Left renal cortex interstitium (tissue), 4 donors: Measurements from ENCODE around the gene SLC35G3. TPM values are rescaled to one million over a fixed set of nuclear protein-coding genes. Genes with fewer than 3 reads are reported as not detected.
A peak's percentile ranks its signal among the peaks of the same experiment; 100 is the strongest.
"Not testable (repeated sequence)": the region's sequence is repeated elsewhere in the genome, so short reads cannot be mapped to it uniquely, and the experiment has no call there.

Experiments
- DNase-seq, 4 donors: peaks; one replicate each; pipeline ENCODE4 v3.0.0-alpha.2; 2013; ENCODE audit warnings: low read depth in 4 of 4, low spot score in 2 of 4, missing footprints in 1 of 4
- polyA plus RNA-seq, 4 donors: library from polyadenylated mRNA; unstranded; fragments of 120-200 nt; gene quantifications; one replicate each; pipeline ENCODE4 v1.2.1, GENCODE V29; 2013; ENCODE audit not compliant: insufficient read length in 4 of 4

The SLC35G3 gene
- not detected for polyA plus RNA-seq

- not testable (repeated sequence) for DNase-seq
Measured at GRCh38 chr17:35194001-35194400, at the start of gene SLC35G3. Gene SLC35G3 (minus strand): TSS chr17:35194393. CDS start chr17:35194307, 86 bp downstream.

GRCh38 chr17:35243561-35244340 is 49.6 kb upstream of the SLC35G3 start:
- peak in 3 of 4 donors; percentile 52 to 72 (median 56) for DNase-seq

- DNase-seq, result peak; percentile 76 to 89 (median 84)
Measured at GRCh38 chr17:35242805-35243560, 48.8 kb upstream of the SLC35G3 start, which contains the start of gene SLFN5. Gene SLFN5 (plus strand): TSS chr17:35243072. CDS start chr17:35258691, 15,619 bp downstream.

GRCh38 chr17:35242158-35242804 is 48.1 kb upstream of the SLC35G3 start:
- DNase-seq, result peak; percentile 48 to 68 (median 62)

- no peak for DNase-seq
Measured at GRCh38 chr17:35241520-35241919, 47.3 kb upstream of the SLC35G3 start.

GRCh38 chr17:35240861-35241260 is 46.7 kb upstream of the SLC35G3 start:
- DNase-seq, result no peak

GRCh38 chr17:35239823-35240222 is 45.6 kb upstream of the SLC35G3 start:
- DNase-seq, result no peak

GRCh38 chr17:35238821-35239220 is 44.6 kb upstream of the SLC35G3 start:
- DNase-seq, result no peak

GRCh38 chr17:35236821-35237220 is 42.6 kb upstream of the SLC35G3 start:
- no peak for DNase-seq

- no peak for DNase-seq
Measured at GRCh38 chr17:35235917-35236316, 41.7 kb upstream of the SLC35G3 start.

GRCh38 chr17:35235289-35235688 is 41.1 kb upstream of the SLC35G3 start:
- no peak for DNase-seq

- not testable (repeated sequence) for DNase-seq
Measured at GRCh38 chr17:35234315-35234714, 40.1 kb upstream of the SLC35G3 start.

GRCh38 chr17:35229638-35230037 is 35.4 kb upstream of the SLC35G3 start:
- DNase-seq, result no peak

- no peak for DNase-seq
Measured at GRCh38 chr17:35227546-35227945, 33.4 kb upstream of the SLC35G3 start.

GRCh38 chr17:35224436-35224835 is 30.2 kb upstream of the SLC35G3 start:
- no peak for DNase-seq

GRCh38 chr17:35222452-35222851 is 28.3 kb upstream of the SLC35G3 start:
- DNase-seq, result no peak

- no peak for DNase-seq
Measured at GRCh38 chr17:35218915-35219314, 24.7 kb upstream of the SLC35G3 start.

GRCh38 chr17:35217107-35217506 is 22.9 kb upstream of the SLC35G3 start:
- no peak for DNase-seq

- DNase-seq, result no peak
Measured at GRCh38 chr17:35214631-35215273, 20.6 kb upstream of the SLC35G3 start.

- no peak for DNase-seq
Measured at GRCh38 chr17:35214192-35214591, 20.0 kb upstream of the SLC35G3 start.
